ENCODE results near the gene PPL. TPM values are rescaled to one million over a fixed set of nuclear protein-coding genes. Genes with fewer than 3 reads are reported as not detected.

The PPL gene
- total and polyA plus RNA-seq, 8 donors: 5.8 to 98.8 (median 22.8) TPM

GRCh38 chr16:4888428-4889135 lies 48.4 kb downstream of the PPL start:
- peaks cover 0 to 15% (median 5%) of the 10 kb centered on the region in 4 donors for H3K4me1 ChIP-seq
- 44 to 77% (median 61%) methylated on average over 9 of the region's 9 CpGs for WGBS, 5 donors
- no peak overlapping the region for H3K27ac ChIP-seq
- H3K36me3 ChIP-seq: peaks cover 59 to 96% (median 93%) of the 10 kb centered on the region in 4 donors
- H3K4me3 ChIP-seq: no peak overlapping the region
- intact Hi-C loops (cut with DNase I; ENCODE audit: low total_unique reads): loop anchor here (10.0 kb wide), 1 partner anchor 46 kb away; the partner anchor contains the start of gene PPL
- no peak for TF ChIP-seq POLR2A (IDR thresholded peaks at IDR 0.05)
- no peak for TF ChIP-seq CTCF (IDR thresholded peaks at IDR 0.05)
- TF ChIP-seq EP300 (IDR thresholded peaks at IDR 0.05): no peak
- no peak for TF ChIP-seq POLR2AphosphoS5 (IDR thresholded peaks at IDR 0.05)
- no peaks in the 10 kb centered on the region for H3K9me3 ChIP-seq
- DNase-seq: no peak
- no peaks in the 10 kb centered on the region for H3K27me3 ChIP-seq

DNA sequence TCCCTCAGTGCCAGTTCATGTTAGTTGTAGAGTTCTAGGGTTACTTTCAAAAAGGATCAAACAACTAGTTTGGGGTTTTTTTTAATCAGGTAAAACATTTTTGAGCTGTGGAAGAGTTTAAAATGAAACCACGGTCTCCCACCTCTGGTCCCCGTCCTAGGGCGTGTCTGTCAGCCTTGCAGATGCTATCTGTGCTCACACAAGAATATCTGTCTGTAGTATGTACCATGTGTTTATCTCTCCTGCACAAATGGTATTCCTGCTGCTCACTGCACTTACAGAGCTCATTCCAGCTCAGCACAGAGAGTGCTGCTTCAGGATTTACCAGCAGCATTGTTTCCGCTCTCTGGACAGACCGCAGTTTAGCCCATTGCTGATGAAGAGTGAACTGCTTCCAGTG lies 50.8 kb downstream of the PPL start:
- Histone ChIP-seq H3K27ac (no peak overlapping the region), H3K27me3 (no peaks in the 10 kb centered on the region), H3K36me3 (peaks cover 83 to 96% (median 95%) of the 10 kb centered on the region in 4 donors), H3K4me1 (peaks cover 0 to 17% (median 12%) of the 10 kb centered on the region in 4 donors), H3K4me3 (no peak overlapping the region), H3K9me3 (no peaks in the 10 kb centered on the region)
- intact Hi-C loops (cut with DNase I; ENCODE audit: low total_unique reads): loop anchor here (10.0 kb wide), 1 partner anchor 49 kb away; the partner anchor contains the start of gene PPL
- TF ChIP-seq EP300 (IDR thresholded peaks at IDR 0.05) (no peak), CTCF (IDR thresholded peaks at IDR 0.05) (no peak), POLR2AphosphoS5 (IDR thresholded peaks at IDR 0.05) (no peak), POLR2A (IDR thresholded peaks at IDR 0.05) (no peak)
- 88 to 95% (median 93%) methylated on average over 5 of the region's 5 CpGs for WGBS, 5 donors
- no peak for DNase-seq

- DNase-seq: no peak
- H3K4me3 ChIP-seq: no peak overlapping the region
- peaks cover 88 to 96% (median 95%) of the 10 kb centered on the region in 4 donors for H3K36me3 ChIP-seq
- TF ChIP-seq EP300 (IDR thresholded peaks at IDR 0.05) (no peak), CTCF (IDR thresholded peaks at IDR 0.05) (no peak), POLR2A (IDR thresholded peaks at IDR 0.05) (no peak), POLR2AphosphoS5 (IDR thresholded peaks at IDR 0.05) (no peak)
- intact Hi-C loops (cut with DNase I; ENCODE audit: low total_unique reads): loop anchor here (10.0 kb wide), 1 partner anchor 50 kb away; the partner anchor contains the start of gene PPL
- WGBS, 5 donors: 89 to 96% (median 95%) methylated on average over 45 of the region's 45 CpGs
- H3K27ac ChIP-seq: no peak overlapping the region
- H3K27me3 ChIP-seq: no peaks in the 10 kb centered on the region
- peaks cover 0 to 17% (median 12%) of the 10 kb centered on the region in 4 donors for H3K4me1 ChIP-seq
- H3K9me3 ChIP-seq: no peaks in the 10 kb centered on the region
These were observed 51.7 kb downstream of the PPL start for GRCh38 chr16:4884972-4885874.

DNA sequence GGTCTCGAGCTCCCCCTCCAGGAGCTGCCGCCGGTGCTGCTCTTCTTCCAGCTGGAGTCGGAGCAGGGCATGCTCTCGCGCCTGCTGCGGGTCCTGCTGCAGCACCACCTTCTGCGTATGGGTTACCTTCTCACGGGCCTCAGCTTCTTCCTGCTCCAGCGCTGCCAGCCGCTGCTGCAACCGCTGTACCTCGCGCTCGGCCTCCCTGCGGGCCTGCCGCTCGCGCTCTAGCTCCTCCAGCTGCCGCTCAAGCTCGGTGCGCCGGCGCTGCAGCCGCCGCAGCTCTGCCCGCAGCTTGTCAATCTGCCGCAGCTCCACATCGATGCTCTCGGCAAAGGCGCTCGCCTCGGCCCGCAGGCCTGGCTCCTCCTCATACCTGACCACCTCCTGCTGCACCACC lies 52.7 kb downstream of the PPL start:
- DNase-seq: no peak
- TF ChIP-seq POLR2AphosphoS5 (IDR thresholded peaks at IDR 0.05) (no peak), EP300 (IDR thresholded peaks at IDR 0.05) (no peak), CTCF (IDR thresholded peaks at IDR 0.05) (no peak), POLR2A (IDR thresholded peaks at IDR 0.05) (no peak)
- Histone ChIP-seq H3K27ac (no peak overlapping the region), H3K4me3 (no peak overlapping the region), H3K36me3 (peaks cover 90 to 97% (median 96%) of the 10 kb centered on the region in 4 donors), H3K27me3 (no peaks in the 10 kb centered on the region), H3K9me3 (no peaks in the 10 kb centered on the region), H3K4me1 (peaks cover 0 to 17% (median 12%) of the 10 kb centered on the region in 4 donors)
- intact Hi-C loops (cut with DNase I; ENCODE audit: low total_unique reads): loop anchor here (10.0 kb wide), 1 partner anchor 51 kb away; the partner anchor contains the start of gene PPL
- 94 to 98% (median 96%) methylated on average over 29 to 34 of the region's 34 CpGs for WGBS, 5 donors
